IPS-20b (cell line): ENCODE results near the gene NR3C1.

ENCODE experiments used
- H3K27ac ChIP-seq: one replicate; pipeline ENCODE4 v1.5.1; 2013; ENCODE audit warnings: low read length
- H3K27me3 ChIP-seq: 2 replicates; pipeline ENCODE4 v1.6.1; 2013; ENCODE audit warnings: mild to moderate bottlenecking, low read length, inconsistent platforms; ENCODE audit not compliant: insufficient read depth
- H3K36me3 ChIP-seq: 2 replicates; pipeline ENCODE4 v1.6.1; 2013; ENCODE audit warnings: low read depth, mild to moderate bottlenecking, inconsistent platforms, low read length, moderate library complexity; ENCODE audit not compliant: insufficient read depth
- H3K4me1 ChIP-seq: 2 replicates; pipeline ENCODE4 v1.6.1; 2013; ENCODE audit warnings: mild to moderate bottlenecking, control low read depth, inconsistent platforms, low read length, moderate library complexity; ENCODE audit not compliant: insufficient read depth
- H3K4me3 ChIP-seq: 2 replicates; pipeline ENCODE4 v1.5.1; 2013; ENCODE audit warnings: mild to moderate bottlenecking, low read length, inconsistent platforms
- H3K9ac ChIP-seq: 2 replicates; pipeline ENCODE4 v1.6.1; 2013; ENCODE audit warnings: low read depth, mild to moderate bottlenecking, inconsistent platforms, low read length, moderate library complexity
- H3K9me3 ChIP-seq: 2 replicates; pipeline ENCODE4 v1.6.1; 2013; ENCODE audit warnings: mild to moderate bottlenecking, low read depth, low read length, inconsistent platforms; ENCODE audit not compliant: insufficient read depth

NR3C1 gene

GRCh38 chr5:143244990-143245389 lies 158.5 kb downstream of the NR3C1 start:
- H3K9me3 ChIP-seq, result no peaks in the 10 kb centered on the region
- H3K36me3 ChIP-seq, result no peaks in the 10 kb centered on the region
- H3K4me3 ChIP-seq, result no peak overlapping the region
- no peak overlapping the region for H3K9ac ChIP-seq
- no peak overlapping the region for H3K27ac ChIP-seq
- H3K27me3 ChIP-seq, result no peaks in the 10 kb centered on the region
- no peaks in the 10 kb centered on the region for H3K4me1 ChIP-seq

GRCh38 chr5:143244000-143244736 lies 159.3 kb downstream of the NR3C1 start:
- Histone ChIP-seq H3K4me3 (no peak overlapping the region), H3K27ac (no peak overlapping the region), H3K9ac (no peak overlapping the region), H3K27me3 (no peaks in the 10 kb centered on the region), H3K4me1 (no peaks in the 10 kb centered on the region), H3K9me3 (no peaks in the 10 kb centered on the region), H3K36me3 (no peaks in the 10 kb centered on the region)

GRCh38 chr5:143243103-143243502 lies 160.4 kb downstream of the NR3C1 start:
- Histone ChIP-seq H3K36me3 (no peaks in the 10 kb centered on the region), H3K9ac (no peak overlapping the region), H3K9me3 (no peaks in the 10 kb centered on the region), H3K27ac (no peak overlapping the region), H3K4me3 (no peak overlapping the region), H3K27me3 (no peaks in the 10 kb centered on the region), H3K4me1 (no peaks in the 10 kb centered on the region)

GRCh38 chr5:143241892-143242291 lies 161.6 kb downstream of the NR3C1 start:
- H3K4me3 ChIP-seq, result no peak overlapping the region
- H3K36me3 ChIP-seq, result no peaks in the 10 kb centered on the region
- H3K9ac ChIP-seq, result no peak overlapping the region
- H3K27me3 ChIP-seq, result no peaks in the 10 kb centered on the region
- no peaks in the 10 kb centered on the region for H3K4me1 ChIP-seq
- no peaks in the 10 kb centered on the region for H3K9me3 ChIP-seq
- H3K27ac ChIP-seq, result no peak overlapping the region

GRCh38 chr5:143239882-143240518 lies 163.5 kb downstream of the NR3C1 start:
- no peak overlapping the region for H3K4me3 ChIP-seq
- no peaks in the 10 kb centered on the region for H3K9me3 ChIP-seq
- H3K36me3 ChIP-seq, result no peaks in the 10 kb centered on the region
- H3K4me1 ChIP-seq, result no peaks in the 10 kb centered on the region
- H3K9ac ChIP-seq, result no peak overlapping the region
- H3K27me3 ChIP-seq, result no peaks in the 10 kb centered on the region
- no peak overlapping the region for H3K27ac ChIP-seq

GRCh38 chr5:143238620-143239019 lies 164.9 kb downstream of the NR3C1 start:
- no peak overlapping the region for H3K9ac ChIP-seq
- no peaks in the 10 kb centered on the region for H3K9me3 ChIP-seq
- no peak overlapping the region for H3K27ac ChIP-seq
- no peaks in the 10 kb centered on the region for H3K27me3 ChIP-seq
- H3K4me1 ChIP-seq, result no peaks in the 10 kb centered on the region
- no peaks in the 10 kb centered on the region for H3K36me3 ChIP-seq
- H3K4me3 ChIP-seq, result no peak overlapping the region

- Histone ChIP-seq H3K9ac (no peak overlapping the region), H3K4me3 (no peak overlapping the region), H3K27me3 (no peaks in the 10 kb centered on the region)
Observed at GRCh38 chr5:143237664-143238063, 165.8 kb downstream of the NR3C1 start.

GRCh38 chr5:143236682-143237081 lies 166.8 kb downstream of the NR3C1 start:
- H3K9me3 ChIP-seq, result no peaks in the 10 kb centered on the region
- no peaks in the 10 kb centered on the region for H3K27me3 ChIP-seq
- no peak overlapping the region for H3K4me3 ChIP-seq
- H3K4me1 ChIP-seq, result no peaks in the 10 kb centered on the region
- no peak overlapping the region for H3K27ac ChIP-seq
- no peaks in the 10 kb centered on the region for H3K36me3 ChIP-seq
- no peak overlapping the region for H3K9ac ChIP-seq

More at GRCh38 chr5:143237664-143238063, 165.8 kb downstream of the NR3C1 start:
- no peak overlapping the region for H3K27ac ChIP-seq
- no peaks in the 10 kb centered on the region for H3K36me3 ChIP-seq
- H3K9me3 ChIP-seq, result no peaks in the 10 kb centered on the region
- no peaks in the 10 kb centered on the region for H3K4me1 ChIP-seq

- Histone ChIP-seq H3K9me3 (no peaks in the 10 kb centered on the region), H3K9ac (no peak overlapping the region), H3K4me1 (no peaks in the 10 kb centered on the region; the same call in 1 of the 2 replicates), H3K36me3 (no peaks in the 10 kb centered on the region), H3K27me3 (no peaks in the 10 kb centered on the region), H3K4me3 (no peak overlapping the region), H3K27ac (no peak overlapping the region)
Observed at GRCh38 chr5:143235423-143235822, 168.1 kb downstream of the NR3C1 start.

- H3K27ac ChIP-seq, result no peak overlapping the region
- no peak overlapping the region for H3K4me3 ChIP-seq
- H3K36me3 ChIP-seq, result no peaks in the 10 kb centered on the region
- no peaks in the 10 kb centered on the region for H3K9me3 ChIP-seq
- H3K4me1 ChIP-seq, result no peaks in the 10 kb centered on the region; the same call in 1 of the 2 replicates
- H3K27me3 ChIP-seq, result no peaks in the 10 kb centered on the region
- no peak overlapping the region for H3K9ac ChIP-seq
Observed at GRCh38 chr5:143234162-143234842, 169.2 kb downstream of the NR3C1 start.

- Histone ChIP-seq H3K9ac (no peak overlapping the region), H3K9me3 (no peaks in the 10 kb centered on the region), H3K27me3 (no peaks in the 10 kb centered on the region), H3K27ac (no peak overlapping the region), H3K36me3 (no peaks in the 10 kb centered on the region), H3K4me3 (no peak overlapping the region), H3K4me1 (no peaks in the 10 kb centered on the region; the same call in 1 of the 2 replicates)
Observed at GRCh38 chr5:143233031-143233430, 170.5 kb downstream of the NR3C1 start.
